ENCODE measurements around the gene NOL9.
A peak's percentile ranks its signal among the peaks of the same experiment; 100 is the strongest.

The NOL9 gene

GRCh38 chr1:6511056-6511455 is 43.3 kb downstream of the NOL9 start:
- Histone ChIP-seq H3K4me3 (ENCODE audit: low read length in 2 of 2) (no peak overlapping the region), H2BK5ac (ENCODE audit: low read length) (peak overlapping the region; percentile 19), H3K4me2 (ENCODE audit: insufficient read depth, low read length, poor library complexity, severe bottlenecking) (no peak overlapping the region), H3K36me3 (replicated peaks in 1 of 2; ENCODE audit: control insufficient read depth in 2 of 2, insufficient read depth in 2 of 2, low read length in 2 of 2) (no peaks in the 10 kb centered on the region), H3K27me3 (ENCODE audit: control insufficient read depth in 3 of 3, insufficient read depth in 3 of 3, low read depth in 1 of 3, low read length in 3 of 3) (peaks cover 0 to 10% (median 0%) of the 10 kb centered on the region in 3 experiments), H3K14ac (ENCODE audit: low read length) (no peak overlapping the region), H2BK120ac (ENCODE audit: low read depth, low read length) (no peak overlapping the region), H3K4ac (ENCODE audit: low read length) (no peak overlapping the region), H3K4me1 (ENCODE audit: control insufficient read depth in 2 of 2, insufficient read depth in 1 of 2, low read depth in 1 of 2, low read length in 2 of 2) (peaks cover 0 to 30% of the 10 kb centered on the region in 2 donors), H3K9ac (ENCODE audit: low read depth, low read length, poor library complexity) (no peak overlapping the region), H3K9me3 (replicated peaks in 1 of 2; ENCODE audit: control insufficient read depth in 2 of 2, insufficient read depth in 1 of 2, low read depth in 1 of 2, low read length in 2 of 2) (no peaks in the 10 kb centered on the region), H4K8ac (ENCODE audit: low read depth, low read length) (no peak overlapping the region), H3K23ac (ENCODE audit: low read depth, low read length, poor library complexity) (no peak overlapping the region), H3K27ac (replicated peaks; ENCODE audit: low read length) (no peak overlapping the region), H2AK5ac (ENCODE audit: low read depth, low read length) (no peak overlapping the region), H2AFZ (ENCODE audit: low read length) (peak overlapping the region; percentile 68), H3K79me1 (ENCODE audit: low read depth, low read length) (peaks cover 2% of the 10 kb centered on the region), H3K18ac (ENCODE audit: low read length) (no peak overlapping the region), H2BK12ac (ENCODE audit: low read length) (no peak overlapping the region), H2BK15ac (ENCODE audit: low read length) (peak overlapping the region; percentile 28), H4K91ac (ENCODE audit: low read depth, low read length, poor library complexity) (no peak overlapping the region)
- WGBS, 2 donors (ENCODE audit: extremely low coverage in 2 of 2, insufficient read length in 2 of 2, insufficient replicate concordance in 1 of 2), result no CpG with 5 or more reads among the region's 6 CpGs
- no peak for DNase-seq (ENCODE audit: low spot score)

GRCh38 chr1:6510493-6510892 is 43.8 kb downstream of the NOL9 start:
- no peak overlapping the region for H2BK15ac ChIP-seq (ENCODE audit: low read length)
- peak overlapping the region; percentile 90 for H2AK5ac ChIP-seq (ENCODE audit: low read depth, low read length)
- H4K91ac ChIP-seq (ENCODE audit: low read depth, low read length, poor library complexity), result no peak overlapping the region
- no peak overlapping the region for H2BK5ac ChIP-seq (ENCODE audit: low read length)
- no peaks in the 10 kb centered on the region for H3K36me3 ChIP-seq (replicated peaks in 1 of 2; ENCODE audit: control insufficient read depth in 2 of 2, insufficient read depth in 2 of 2, low read length in 2 of 2)
- H3K4ac ChIP-seq (ENCODE audit: low read length), result no peak overlapping the region
- peaks cover 0 to 35% of the 10 kb centered on the region in 2 donors for H3K4me1 ChIP-seq (ENCODE audit: control insufficient read depth in 2 of 2, insufficient read depth in 1 of 2, low read depth in 1 of 2, low read length in 2 of 2)
- H3K27ac ChIP-seq (replicated peaks; ENCODE audit: low read length), result no peak overlapping the region
- no peak for DNase-seq (ENCODE audit: low spot score)
- peaks cover 2% of the 10 kb centered on the region for H3K79me1 ChIP-seq (ENCODE audit: low read depth, low read length)
- H3K18ac ChIP-seq (ENCODE audit: low read length), result no peak overlapping the region
- H3K9ac ChIP-seq (ENCODE audit: low read depth, low read length, poor library complexity), result no peak overlapping the region
- no peak overlapping the region for H3K4me3 ChIP-seq (ENCODE audit: low read length in 2 of 2)
- peak overlapping the region; percentile 73 for H3K23ac ChIP-seq (ENCODE audit: low read depth, low read length, poor library complexity)
- no peak overlapping the region for H3K14ac ChIP-seq (ENCODE audit: low read length)
- no peak overlapping the region for H4K8ac ChIP-seq (ENCODE audit: low read depth, low read length)
- H3K4me2 ChIP-seq (ENCODE audit: insufficient read depth, low read length, poor library complexity, severe bottlenecking), result no peak overlapping the region
- no CpG with 5 or more reads among the region's 6 CpGs for WGBS, 2 donors (ENCODE audit: extremely low coverage in 2 of 2, insufficient read length in 2 of 2, insufficient replicate concordance in 1 of 2)
- H3K9me3 ChIP-seq (replicated peaks in 1 of 2; ENCODE audit: control insufficient read depth in 2 of 2, insufficient read depth in 1 of 2, low read depth in 1 of 2, low read length in 2 of 2), result no peaks in the 10 kb centered on the region
- H2BK12ac ChIP-seq (ENCODE audit: low read length), result no peak overlapping the region
- peaks cover 0 to 10% (median 0%) of the 10 kb centered on the region in 3 experiments for H3K27me3 ChIP-seq (ENCODE audit: control insufficient read depth in 3 of 3, insufficient read depth in 3 of 3, low read depth in 1 of 3, low read length in 3 of 3)
- no peak overlapping the region for H2AFZ ChIP-seq (ENCODE audit: low read length)
- H2BK120ac ChIP-seq (ENCODE audit: low read depth, low read length), result no peak overlapping the region

- Histone ChIP-seq H3K27ac (replicated peaks; ENCODE audit: low read length) (no peak overlapping the region), H3K14ac (ENCODE audit: low read length) (peak overlapping the region; percentile 71), H3K4me2 (ENCODE audit: insufficient read depth, low read length, poor library complexity, severe bottlenecking) (no peak overlapping the region), H2AFZ (ENCODE audit: low read length) (peak overlapping the region; percentile 53), H3K79me1 (ENCODE audit: low read depth, low read length) (peaks cover 2% of the 10 kb centered on the region), H2BK12ac (ENCODE audit: low read length) (no peak overlapping the region), H3K4me3 (ENCODE audit: low read length in 2 of 2) (no peak overlapping the region), H2BK5ac (ENCODE audit: low read length) (peak overlapping the region; percentile 24), H3K36me3 (replicated peaks in 1 of 2; ENCODE audit: control insufficient read depth in 2 of 2, insufficient read depth in 2 of 2, low read length in 2 of 2) (no peaks in the 10 kb centered on the region), H3K27me3 (ENCODE audit: control insufficient read depth in 3 of 3, insufficient read depth in 3 of 3, low read depth in 1 of 3, low read length in 3 of 3) (peaks cover 0 to 10% (median 0%) of the 10 kb centered on the region in 3 experiments), H3K18ac (ENCODE audit: low read length) (peak overlapping the region; percentile 83), H3K4me1 (ENCODE audit: control insufficient read depth in 2 of 2, insufficient read depth in 1 of 2, low read depth in 1 of 2, low read length in 2 of 2) (peaks cover 0 to 35% of the 10 kb centered on the region in 2 donors), H3K9me3 (replicated peaks in 1 of 2; ENCODE audit: control insufficient read depth in 2 of 2, insufficient read depth in 1 of 2, low read depth in 1 of 2, low read length in 2 of 2) (no peaks in the 10 kb centered on the region), H3K4ac (ENCODE audit: low read length) (no peak overlapping the region), H2BK15ac (ENCODE audit: low read length) (peak overlapping the region; percentile 58), H4K8ac (ENCODE audit: low read depth, low read length) (no peak overlapping the region), H3K9ac (ENCODE audit: low read depth, low read length, poor library complexity) (no peak overlapping the region), H2BK120ac (ENCODE audit: low read depth, low read length) (no peak overlapping the region), H3K23ac (ENCODE audit: low read depth, low read length, poor library complexity) (peak overlapping the region; percentile 55), H2AK5ac (ENCODE audit: low read depth, low read length) (peak overlapping the region; percentile 56), H4K91ac (ENCODE audit: low read depth, low read length, poor library complexity) (no peak overlapping the region)
- DNase-seq (ENCODE audit: low spot score), result no peak
- no CpG with 5 or more reads among the region's 10 CpGs for WGBS, 2 donors (ENCODE audit: extremely low coverage in 2 of 2, insufficient read length in 2 of 2, insufficient replicate concordance in 1 of 2)
These were observed 44.4 kb downstream of the NOL9 start for GRCh38 chr1:6509919-6510291.

GRCh38 chr1:6509220-6509918 is 44.9 kb downstream of the NOL9 start:
- peak overlapping the region; percentile 58 for H2BK15ac ChIP-seq (ENCODE audit: low read length)
- no peak overlapping the region for H3K4ac ChIP-seq (ENCODE audit: low read length)
- no peak overlapping the region for H4K91ac ChIP-seq (ENCODE audit: low read depth, low read length, poor library complexity)
- H3K27me3 ChIP-seq (ENCODE audit: control insufficient read depth in 3 of 3, insufficient read depth in 3 of 3, low read depth in 1 of 3, low read length in 3 of 3), result peaks cover 0 to 10% (median 0%) of the 10 kb centered on the region in 3 experiments
- no peak for DNase-seq (ENCODE audit: low spot score)
- H3K9me3 ChIP-seq (replicated peaks in 1 of 2; ENCODE audit: control insufficient read depth in 2 of 2, insufficient read depth in 1 of 2, low read depth in 1 of 2, low read length in 2 of 2), result no peaks in the 10 kb centered on the region
- peaks cover 2% of the 10 kb centered on the region for H3K79me1 ChIP-seq (ENCODE audit: low read depth, low read length)
- no peak overlapping the region for H3K27ac ChIP-seq (replicated peaks; ENCODE audit: low read length)
- peaks cover 0 to 35% of the 10 kb centered on the region in 2 donors for H3K4me1 ChIP-seq (ENCODE audit: control insufficient read depth in 2 of 2, insufficient read depth in 1 of 2, low read depth in 1 of 2, low read length in 2 of 2)
- no peak overlapping the region for H3K4me3 ChIP-seq (ENCODE audit: low read length in 2 of 2)
- no peak overlapping the region for H4K8ac ChIP-seq (ENCODE audit: low read depth, low read length)
- H2BK120ac ChIP-seq (ENCODE audit: low read depth, low read length), result no peak overlapping the region
- no peaks in the 10 kb centered on the region for H3K36me3 ChIP-seq (replicated peaks in 1 of 2; ENCODE audit: control insufficient read depth in 2 of 2, insufficient read depth in 2 of 2, low read length in 2 of 2)
- WGBS, 2 donors (ENCODE audit: extremely low coverage in 2 of 2, insufficient read length in 2 of 2, insufficient replicate concordance in 1 of 2), result no CpG with 5 or more reads among the region's 20 CpGs
- H2AK5ac ChIP-seq (ENCODE audit: low read depth, low read length), result peak overlapping the region; percentile 56
- peak overlapping the region; percentile 71 for H3K18ac ChIP-seq (ENCODE audit: low read length)
- no peak overlapping the region for H3K9ac ChIP-seq (ENCODE audit: low read depth, low read length, poor library complexity)
- H2AFZ ChIP-seq (ENCODE audit: low read length), result peak overlapping the region; percentile 53
- H3K4me2 ChIP-seq (ENCODE audit: insufficient read depth, low read length, poor library complexity, severe bottlenecking), result no peak overlapping the region
- peak overlapping the region; percentile 24 for H2BK5ac ChIP-seq (ENCODE audit: low read length)
- peak overlapping the region; percentile 71 for H3K14ac ChIP-seq (ENCODE audit: low read length)
- H3K23ac ChIP-seq (ENCODE audit: low read depth, low read length, poor library complexity), result peak overlapping the region; percentile 37
- no peak overlapping the region for H2BK12ac ChIP-seq (ENCODE audit: low read length)

Measured in neuronal stem cell (in vitro differentiated cells).